Prostate gland (tissue), 2 donors: ENCODE results near the gene NAALADL1. TPM values are rescaled to one million over a fixed set of nuclear protein-coding genes. Genes with fewer than 3 reads are reported as not detected.
"Not testable (repeated sequence)": the region's sequence is repeated elsewhere in the genome, so short reads cannot be mapped to it uniquely, and the experiment has no call there.

ENCODE experiments used
- DNase-seq: peaks from one replicate; pipeline ENCODE4 v3.0.0-alpha.2; 2019; ENCODE audit warnings: low spot score
- H3K27ac ChIP-seq, 2 donors: fragments of 200-600 bp; sonication (generic); 2 replicates each; pipeline ENCODE4 v1.5.1; 2017 to 2019
- H3K27me3 ChIP-seq: fragments of 200-600 bp; sonication (generic); replicated peaks from 2 replicates; pipeline ENCODE4 v1.5.1; 2019; ENCODE audit not compliant: insufficient read depth
- H3K36me3 ChIP-seq, 2 donors: fragments of 200-600 bp; sonication (generic); 1 replicate in 1 of 2; 2 replicates in 1 of 2; pipeline versions ENCODE4 v1.5.1 to v1.8.1; 2017 to 2019
- H3K4me1 ChIP-seq: fragments of 200-600 bp; sonication (generic); replicated peaks from 2 replicates; pipeline ENCODE4 v1.5.1; 2019
- H3K4me3 ChIP-seq, 2 donors: fragments of 200-600 bp; sonication (generic); 2 replicates each; pipeline ENCODE4 v1.5.1; 2017 to 2019
- H3K9me3 ChIP-seq: fragments of 200-600 bp; sonication (generic); 2 replicates; pipeline ENCODE4 v1.5.1; 2017
- POLR2A ChIP-seq: fragments of 450-650 bp; IDR thresholded peaks from one replicate; pipeline ENCODE4 v1.6.1; 2016; ENCODE audit warnings: antibody characterized with exemption, mild to moderate bottlenecking
- POLR2AphosphoS5 ChIP-seq: sonication (generic); formaldehyde crosslinking; IDR thresholded peaks from one replicate; pipeline ENCODE4 v1.6.1; 2017; ENCODE audit warnings: antibody characterized with exemption
- WGBS: methylation state at CpG from one replicate; pipeline ENCODE4 v1.1.5; 2018; 5-methylcytosine and 5-hydroxymethylcytosine counted together
- intact Hi-C: fragments of 100-400 bp; cut with DNase I; formaldehyde crosslinking; loops from one replicate; pipeline ENCODE4 v1.14.2; 2022
- total RNA-seq, 2 donors: library from RNA; depleted of rRNA; stranded (reverse); fragments of >200 nt; gene quantifications; one replicate each; pipeline ENCODE4 v1.1.0, GENCODE V29; 2016
- TF ChIP-seq, protein P1 (sequence below), 4 experiments: fragments of 200-600 bp in 2 of 4; fragments of 450-650 bp in 2 of 4; sonication (generic) in 2 of 4; IDR thresholded peaks; 1 replicate in 3 of 4; 2 replicates in 1 of 4; pipeline ENCODE4 v1.5.1; 2016 to 2019; ENCODE audit warnings: antibody characterized with exemption in 4 of 4, mild to moderate bottlenecking in 2 of 4, moderate library complexity in 2 of 4

NAALADL1 gene
- total RNA-seq, 2 donors from 2014 or later, result 8.5 to 15.6 TPM

DNA sequence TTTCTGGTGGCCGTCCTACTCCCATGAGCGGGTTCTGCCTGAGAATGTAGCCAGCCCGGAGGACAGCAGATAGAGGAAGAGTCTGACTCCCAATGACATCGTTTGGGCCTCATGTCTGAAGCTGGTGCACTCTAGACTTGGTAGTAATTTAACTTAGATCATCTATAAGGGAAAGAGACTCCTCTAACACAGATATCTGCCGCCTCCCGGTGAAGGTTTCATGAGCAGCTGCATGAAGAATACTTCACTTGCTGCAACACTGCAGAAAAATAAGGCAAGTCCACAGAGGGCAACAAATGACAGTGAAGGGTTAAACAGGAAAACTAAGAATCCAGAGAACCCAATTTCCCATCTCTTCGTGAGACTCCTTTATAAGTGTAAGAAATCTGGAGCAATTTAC is 50.3 kb downstream of the NAALADL1 start:
- Histone ChIP-seq H3K4me1 (no peaks in the 10 kb centered on the region), H3K36me3 (no peaks in the 10 kb centered on the region), H3K9me3 (no peaks in the 10 kb centered on the region), H3K27ac (no peak overlapping the region), H3K4me3 (no peak overlapping the region), H3K27me3 (no peaks in the 10 kb centered on the region)
- 68% methylated on average over 7 of the region's 7 CpGs for WGBS
- TF ChIP-seq, protein P1, sequence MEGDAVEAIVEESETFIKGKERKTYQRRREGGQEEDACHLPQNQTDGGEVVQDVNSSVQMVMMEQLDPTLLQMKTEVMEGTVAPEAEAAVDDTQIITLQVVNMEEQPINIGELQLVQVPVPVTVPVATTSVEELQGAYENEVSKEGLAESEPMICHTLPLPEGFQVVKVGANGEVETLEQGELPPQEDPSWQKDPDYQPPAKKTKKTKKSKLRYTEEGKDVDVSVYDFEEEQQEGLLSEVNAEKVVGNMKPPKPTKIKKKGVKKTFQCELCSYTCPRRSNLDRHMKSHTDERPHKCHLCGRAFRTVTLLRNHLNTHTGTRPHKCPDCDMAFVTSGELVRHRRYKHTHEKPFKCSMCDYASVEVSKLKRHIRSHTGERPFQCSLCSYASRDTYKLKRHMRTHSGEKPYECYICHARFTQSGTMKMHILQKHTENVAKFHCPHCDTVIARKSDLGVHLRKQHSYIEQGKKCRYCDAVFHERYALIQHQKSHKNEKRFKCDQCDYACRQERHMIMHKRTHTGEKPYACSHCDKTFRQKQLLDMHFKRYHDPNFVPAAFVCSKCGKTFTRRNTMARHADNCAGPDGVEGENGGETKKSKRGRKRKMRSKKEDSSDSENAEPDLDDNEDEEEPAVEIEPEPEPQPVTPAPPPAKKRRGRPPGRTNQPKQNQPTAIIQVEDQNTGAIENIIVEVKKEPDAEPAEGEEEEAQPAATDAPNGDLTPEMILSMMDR (IDR thresholded peaks at IDR 0.05), result no peak
- TF ChIP-seq POLR2A (no peak), POLR2AphosphoS5 (no peak)
- no peak for DNase-seq
- intact Hi-C loops, result no loop called here

DNA sequence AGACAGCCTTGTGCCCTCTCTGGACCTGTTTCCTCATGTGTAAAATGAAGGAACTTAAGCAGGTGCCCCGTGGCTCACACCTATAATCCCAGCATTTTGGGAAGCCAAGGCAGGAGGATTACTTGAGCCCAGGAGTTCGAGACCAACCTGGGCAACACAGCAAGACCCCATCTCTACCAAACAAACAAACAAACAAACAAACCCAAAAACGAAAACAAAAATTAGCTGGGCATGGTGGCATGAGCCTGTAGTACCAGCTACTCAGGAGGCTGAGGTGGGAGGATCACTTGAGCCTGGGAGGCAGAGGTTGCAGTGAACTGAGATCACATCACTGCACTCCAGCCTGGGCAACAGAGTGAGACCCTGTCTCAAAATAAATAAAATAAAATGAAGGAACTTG is 54.4 kb downstream of the NAALADL1 start:
- 73% methylated on average over 3 of the region's 3 CpGs for WGBS
- H3K4me1 ChIP-seq, H3K27ac ChIP-seq, H3K9me3 ChIP-seq, intact Hi-C loops, H3K27me3 ChIP-seq, H3K36me3 ChIP-seq, H3K4me3 ChIP-seq, DNase-seq: not testable (repeated sequence)

DNA sequence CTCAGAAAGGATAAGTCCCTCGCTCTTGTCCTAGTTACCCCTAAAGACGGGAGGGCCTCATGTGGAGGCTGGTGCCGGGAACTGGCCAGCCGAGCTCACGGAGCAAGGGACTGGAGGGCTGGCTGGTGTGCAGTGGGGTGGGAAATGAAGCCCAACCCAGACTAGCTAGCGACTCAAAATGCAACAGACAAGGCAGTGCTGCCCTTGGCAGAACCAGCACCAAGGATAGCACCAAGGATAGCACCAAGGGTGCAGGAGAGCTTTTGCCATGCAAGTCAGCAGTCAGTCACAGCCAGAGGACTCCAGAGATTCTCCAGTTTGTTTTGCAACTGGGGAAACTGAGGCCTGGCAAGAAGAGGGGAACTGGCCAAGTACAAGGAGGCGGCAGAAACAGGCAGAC is 55.1 kb downstream of the NAALADL1 start:
- H3K36me3 ChIP-seq, result no peaks in the 10 kb centered on the region
- TF ChIP-seq POLR2A (no peak), POLR2AphosphoS5 (no peak)
- TF ChIP-seq, protein P1 (IDR thresholded peaks at IDR 0.05), result no peak
- no peaks in the 10 kb centered on the region for H3K9me3 ChIP-seq
- no peaks in the 10 kb centered on the region for H3K27me3 ChIP-seq
- 52% methylated on average over 7 of the region's 7 CpGs for WGBS
- H3K27ac ChIP-seq, result no peak overlapping the region
- no peak for DNase-seq
- intact Hi-C loops, result no loop called here
- no peaks in the 10 kb centered on the region for H3K4me1 ChIP-seq
- H3K4me3 ChIP-seq, result no peak overlapping the region

GRCh38 chr11:65002706-65003105 is 55.6 kb downstream of the NAALADL1 start:
- Histone ChIP-seq H3K36me3 (no peaks in the 10 kb centered on the region), H3K27ac (no peak overlapping the region), H3K27me3 (no peaks in the 10 kb centered on the region), H3K4me1 (no peaks in the 10 kb centered on the region), H3K9me3 (no peaks in the 10 kb centered on the region), H3K4me3 (no peak overlapping the region)
- intact Hi-C loops, result no loop called here
- WGBS, result 72% methylated on average over 5 of the region's 5 CpGs
- TF ChIP-seq, protein P1 (IDR thresholded peaks at IDR 0.05), result no peak
- no peak for TF ChIP-seq POLR2AphosphoS5
- no peak for TF ChIP-seq POLR2A
- no peak for DNase-seq

DNA sequence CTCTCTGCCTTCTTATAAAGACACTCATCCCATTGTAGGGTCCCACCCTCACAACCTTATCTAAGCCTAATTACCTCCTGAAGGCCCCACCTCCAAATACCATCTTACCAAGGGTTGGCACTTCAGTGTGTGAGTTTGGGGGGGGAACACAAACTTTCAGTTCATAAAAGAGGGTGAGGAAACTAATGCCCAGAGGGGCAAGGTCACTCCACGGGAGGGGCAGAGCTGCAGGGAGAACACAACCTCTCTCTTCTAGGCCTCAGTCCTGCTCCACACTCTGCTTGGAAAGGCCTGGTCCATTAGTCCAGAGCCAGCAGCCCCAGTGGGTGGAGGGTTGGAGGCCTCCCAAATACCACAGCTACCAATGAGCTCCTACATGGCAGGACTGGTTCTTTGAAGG is 58.9 kb downstream of the NAALADL1 start:
- Histone ChIP-seq H3K36me3 (no peaks in the 10 kb centered on the region), H3K4me3 (no peak overlapping the region), H3K4me1 (no peaks in the 10 kb centered on the region), H3K9me3 (no peaks in the 10 kb centered on the region), H3K27me3 (no peaks in the 10 kb centered on the region), H3K27ac (no peak overlapping the region)
- no peak for DNase-seq
- WGBS, result 95% methylated on average over 1 of the region's 1 CpG
- TF ChIP-seq POLR2AphosphoS5, result no peak
- TF ChIP-seq, protein P1 (IDR thresholded peaks at IDR 0.05), result no peak
- TF ChIP-seq POLR2A, result no peak
- intact Hi-C loops, result loop anchor here (5.0 kb wide), 1 partner anchor 152 kb away; no protein-coding TSS in a partner anchor
